Large intestine (tissue), 3 donors: ENCODE data around the gene PLK3. TPM values are rescaled to one million over a fixed set of nuclear protein-coding genes. Genes with fewer than 3 reads are reported as not detected.
A peak's percentile ranks its signal among the peaks of the same experiment; 100 is the strongest.
"Not testable (repeated sequence)": the region's sequence is repeated elsewhere in the genome, so short reads cannot be mapped to it uniquely, and the experiment has no call there.

Experiments
- DNase-seq, 2 donors: peaks; one replicate each; pipeline versions ENCODE4 v3.0.0 to v3.0.0-alpha.2; 2013
- H3K27ac ChIP-seq: one replicate; pipeline ENCODE4 v1.5.1; 2013; ENCODE audit warnings: low read length
- H3K27me3 ChIP-seq: 2 replicates; pipeline ENCODE4 v1.6.1; 2013; ENCODE audit warnings: low read length; ENCODE audit not compliant: control insufficient read depth, insufficient read depth
- H3K36me3 ChIP-seq: 2 replicates; pipeline ENCODE4 v1.6.1; 2013; ENCODE audit warnings: low read length; ENCODE audit not compliant: control insufficient read depth, insufficient read depth
- H3K4me1 ChIP-seq: one replicate; pipeline ENCODE4 v1.6.1; 2013; ENCODE audit warnings: low read length; ENCODE audit not compliant: control insufficient read depth, insufficient read depth
- H3K4me3 ChIP-seq: one replicate; pipeline ENCODE4 v1.5.1; 2013; ENCODE audit warnings: low read length
- H3K9me3 ChIP-seq: one replicate; pipeline ENCODE4 v1.6.1; 2013; ENCODE audit warnings: mild to moderate bottlenecking, low read depth, low read length, moderate library complexity; ENCODE audit not compliant: control insufficient read depth
- WGBS: methylation state at CpG from one replicate; pipeline ENCODE4 v1.1.5; 2013; ENCODE audit warnings: low lambda C conversion rate; ENCODE audit not compliant: insufficient coverage; 5-methylcytosine and 5-hydroxymethylcytosine counted together
- polyA plus RNA-seq: library from polyadenylated mRNA; unstranded; fragments of 120-200 nt; gene quantifications from one replicate; pipeline ENCODE4 v1.2.1, GENCODE V29; 2013

Gene PLK3
- polyA plus RNA-seq, 1 donor, result 16.4 TPM

GRCh38 chr1:44787506-44787905 lies 12.7 kb upstream of the PLK3 start:
- WGBS, result no CpG with 5 or more reads among the region's 10 CpGs

GRCh38 chr1:44788120-44788860 lies 11.9 kb upstream of the PLK3 start, which contains the start of gene BEST4:
Gene BEST4 (minus strand): TSS chr1:44788170. CDS start chr1:44787705, 465 bp downstream.
- peaks cover 2% of the 10 kb centered on the region for H3K9me3 ChIP-seq
- peaks cover 29% of the 10 kb centered on the region for H3K4me1 ChIP-seq
- H3K4me3 ChIP-seq, result no peak within 1 kb of the TSS
- H3K27me3 ChIP-seq, result no peaks in the 10 kb centered on the region
- 100% methylated on average over 1 of the region's 9 CpGs for WGBS
- H3K27ac ChIP-seq, result no peak within 1 kb of the TSS
- no peaks in the 10 kb centered on the region for H3K36me3 ChIP-seq
- no peak for DNase-seq

More at GRCh38 chr1:44787506-44787905, 12.7 kb upstream of the PLK3 start:
- H3K27ac ChIP-seq, result no peak overlapping the region
- no peak overlapping the region for H3K4me3 ChIP-seq
- no peaks in the 10 kb centered on the region for H3K27me3 ChIP-seq
- H3K9me3 ChIP-seq, result peaks cover 2% of the 10 kb centered on the region
- no peaks in the 10 kb centered on the region for H3K36me3 ChIP-seq
- peaks cover 29% of the 10 kb centered on the region for H3K4me1 ChIP-seq
- no peak for DNase-seq

GRCh38 chr1:44790968-44791801 lies 9.0 kb upstream of the PLK3 start:
- Histone ChIP-seq H3K36me3 (no peaks in the 10 kb centered on the region), H3K9me3 (peaks cover 2% of the 10 kb centered on the region), H3K27ac (peak overlapping the region; percentile 1), H3K4me1 (peaks cover 8% of the 10 kb centered on the region), H3K27me3 (no peaks in the 10 kb centered on the region), H3K4me3 (no peak overlapping the region)
- no CpG with 5 or more reads among the region's 7 CpGs for WGBS
- DNase-seq, result peak in 1 of 2 donors; percentile 61

GRCh38 chr1:44792736-44793502 lies 7.3 kb upstream of the PLK3 start:
- Histone ChIP-seq H3K27me3 (no peaks in the 10 kb centered on the region), H3K27ac (no peak overlapping the region), H3K4me3 (no peak overlapping the region), H3K9me3 (no peaks in the 10 kb centered on the region), H3K4me1 (peaks cover 5% of the 10 kb centered on the region), H3K36me3 (no peaks in the 10 kb centered on the region)
- no CpG with 5 or more reads among the region's 9 CpGs for WGBS
- no peak for DNase-seq

DNA sequence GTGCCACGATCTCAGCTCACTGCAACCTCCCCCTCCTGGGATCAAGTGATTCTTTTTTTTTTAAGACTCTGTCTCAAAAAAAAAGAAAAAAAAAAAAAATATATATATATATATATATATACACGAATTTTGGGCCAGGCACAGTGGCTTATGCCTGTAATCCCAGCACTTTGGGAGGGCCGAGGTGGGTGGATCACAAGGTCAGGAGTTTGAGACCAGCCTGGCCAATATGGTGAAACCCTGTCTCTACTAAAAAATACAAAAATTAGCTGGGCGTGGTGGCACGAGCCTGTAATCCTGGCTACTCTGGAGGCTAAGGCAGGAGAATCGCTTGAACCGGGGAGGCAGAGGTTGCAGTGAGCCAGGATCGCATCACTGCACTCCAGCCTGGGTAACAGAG lies 2.3 kb upstream of the PLK3 start:
- 90% methylated on average over 2 of the region's 8 CpGs for WGBS
- not testable (repeated sequence) for H3K36me3 ChIP-seq, H3K9me3 ChIP-seq, DNase-seq, H3K27me3 ChIP-seq, H3K27ac ChIP-seq, H3K4me3 ChIP-seq
- H3K4me1 ChIP-seq, result peaks cover 21% of the 10 kb centered on the region

- WGBS, result no CpG with 5 or more reads among the region's 10 CpGs
- Histone ChIP-seq H3K27me3 (no peaks in the 10 kb centered on the region), H3K4me1 (peaks cover 21% of the 10 kb centered on the region), H3K9me3 (no peaks in the 10 kb centered on the region), H3K36me3 (peaks cover 10% of the 10 kb centered on the region), H3K4me3 (no peak overlapping the region), H3K27ac (peak overlapping the region; percentile 94)
- no peak for DNase-seq
Measured at GRCh38 chr1:44798481-44799365, 1.5 kb upstream of the PLK3 start.

DNA sequence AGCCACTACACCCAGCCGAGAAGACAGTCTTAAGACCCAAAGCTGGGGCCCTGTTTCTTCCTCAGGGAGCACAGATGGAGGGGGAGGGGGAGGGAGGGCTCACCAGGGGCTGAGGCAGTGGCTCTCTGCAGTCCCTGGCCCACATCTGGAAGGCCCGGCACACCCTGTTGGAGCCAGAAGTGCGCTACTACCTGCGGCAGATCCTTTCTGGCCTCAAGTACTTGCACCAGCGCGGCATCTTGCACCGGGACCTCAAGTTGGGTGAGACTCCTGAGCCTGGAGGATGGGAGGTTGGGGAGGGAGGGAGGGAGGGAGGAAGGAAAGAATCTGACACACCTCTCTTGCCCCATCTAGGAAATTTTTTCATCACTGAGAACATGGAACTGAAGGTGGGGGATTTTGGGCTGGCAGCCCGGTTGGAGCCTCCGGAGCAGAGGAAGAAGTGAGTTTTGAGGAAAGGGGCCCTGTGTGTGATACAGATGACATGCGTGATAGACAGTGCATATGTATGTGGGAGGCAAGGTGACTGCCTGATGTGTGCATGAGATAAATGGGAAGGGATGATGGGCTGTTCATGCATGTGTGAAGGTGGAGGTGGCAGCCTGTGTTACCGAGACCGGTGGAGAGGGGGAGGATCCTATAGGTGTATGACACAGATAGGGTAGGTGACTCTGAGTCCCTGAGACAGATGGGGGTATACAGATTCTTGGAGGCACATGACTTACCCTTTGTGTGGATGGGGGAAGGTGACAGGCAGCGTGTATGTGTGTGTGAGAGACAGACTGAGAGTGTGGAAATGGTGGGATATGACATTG lies 1.5 kb downstream of the PLK3 start:
- no peak overlapping the region for H3K27ac ChIP-seq
- peak overlapping the region; percentile 91 for H3K4me3 ChIP-seq
- H3K27me3 ChIP-seq, result no peaks in the 10 kb centered on the region
- DNase-seq, result no peak
- 100% methylated on average over 1 of the region's 13 CpGs for WGBS
- no peaks in the 10 kb centered on the region for H3K9me3 ChIP-seq
- H3K4me1 ChIP-seq, result peaks cover 24% of the 10 kb centered on the region
- H3K36me3 ChIP-seq, result peaks cover 32% of the 10 kb centered on the region

DNA sequence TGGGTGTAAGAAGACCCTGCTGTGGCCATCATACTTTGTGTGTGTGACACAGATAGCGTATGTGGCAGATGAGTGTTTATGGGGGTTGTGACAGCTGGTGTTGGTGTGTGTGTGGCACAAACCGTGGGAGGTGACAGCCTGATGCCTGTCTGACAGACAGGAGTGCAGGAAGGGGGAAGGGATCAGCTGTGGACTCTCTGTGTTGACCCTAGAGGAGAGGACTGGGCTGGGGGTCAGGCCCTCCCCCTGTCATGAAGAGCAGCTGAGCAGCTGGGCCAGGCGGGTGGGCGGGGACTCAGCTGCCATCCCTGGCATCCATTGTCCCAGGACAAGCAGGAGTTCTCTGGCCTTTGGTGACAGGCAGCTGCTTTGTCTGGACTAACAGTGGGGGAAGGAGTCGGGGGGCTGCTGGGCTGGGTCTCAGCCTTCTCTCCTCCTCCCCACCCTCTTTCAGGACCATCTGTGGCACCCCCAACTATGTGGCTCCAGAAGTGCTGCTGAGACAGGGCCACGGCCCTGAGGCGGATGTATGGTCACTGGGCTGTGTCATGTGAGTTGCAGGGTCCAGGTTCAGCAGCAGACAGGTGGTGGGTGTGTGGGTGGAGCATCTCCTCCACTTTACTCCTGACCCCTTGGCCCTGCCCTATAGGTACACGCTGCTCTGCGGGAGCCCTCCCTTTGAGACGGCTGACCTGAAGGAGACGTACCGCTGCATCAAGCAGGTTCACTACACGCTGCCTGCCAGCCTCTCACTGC lies 2.3 kb downstream of the PLK3 start:
- Histone ChIP-seq H3K4me3 (peak overlapping the region; percentile 9), H3K4me1 (peaks cover 32% of the 10 kb centered on the region), H3K36me3 (peaks cover 33% of the 10 kb centered on the region), H3K27ac (no peak overlapping the region), H3K27me3 (no peaks in the 10 kb centered on the region), H3K9me3 (no peaks in the 10 kb centered on the region)
- no peak for DNase-seq
- WGBS, result no CpG with 5 or more reads among the region's 13 CpGs

DNA sequence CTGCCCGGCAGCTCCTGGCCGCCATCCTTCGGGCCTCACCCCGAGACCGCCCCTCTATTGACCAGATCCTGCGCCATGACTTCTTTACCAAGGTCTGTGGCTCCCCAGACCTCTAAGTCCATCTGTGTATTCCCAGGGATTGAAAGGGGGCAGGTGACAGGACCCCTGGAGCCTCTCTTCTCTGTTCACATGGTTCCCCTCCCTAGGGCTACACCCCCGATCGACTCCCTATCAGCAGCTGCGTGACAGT lies 2.8 kb downstream of the PLK3 start:
- H3K27ac ChIP-seq, result no peak overlapping the region
- no peak for DNase-seq

More for the DNA sequence above, 2.8 kb downstream of the PLK3 start:
- peaks cover 37% of the 10 kb centered on the region for H3K4me1 ChIP-seq
- H3K4me3 ChIP-seq, result no peak overlapping the region
- no peaks in the 10 kb centered on the region for H3K9me3 ChIP-seq
- peaks cover 33% of the 10 kb centered on the region for H3K36me3 ChIP-seq
- H3K27me3 ChIP-seq, result no peaks in the 10 kb centered on the region
- WGBS, result no CpG with 5 or more reads among the region's 9 CpGs
